Measurements from ENCODE around the gene ETV6.

DNA sequence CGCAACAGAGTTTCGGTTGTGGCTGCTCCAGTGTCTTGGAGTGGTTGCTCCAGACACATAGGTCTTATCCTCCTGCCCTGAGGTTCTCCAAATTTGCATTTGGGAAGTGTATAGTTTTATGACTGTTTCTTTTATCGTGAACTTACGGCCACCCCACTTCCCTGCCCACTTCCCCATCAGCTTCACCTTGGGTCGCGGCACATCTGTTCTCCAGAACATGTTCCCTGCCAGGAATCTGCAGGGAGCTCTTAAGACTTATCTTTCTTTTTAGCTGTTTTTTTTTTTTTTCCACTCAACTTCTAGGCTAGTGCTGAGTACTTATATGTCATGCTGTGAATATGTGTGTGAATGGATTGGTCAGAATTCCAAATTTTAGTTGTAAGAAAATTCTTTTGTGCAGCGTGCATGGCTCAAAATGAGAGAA, 75.4 kb downstream of the ETV6 start:
- TF ChIP-seq POLR2A (IDR thresholded peaks at IDR 0.05; ENCODE audit: low read depth, low read length) (no peak), POLR2AphosphoS5 (IDR thresholded peaks at IDR 0.05; ENCODE audit: low read depth, low read length) (no peak)

Data from GM12892 (cell line).